ENCODE results near the gene EIF5.

DNA sequence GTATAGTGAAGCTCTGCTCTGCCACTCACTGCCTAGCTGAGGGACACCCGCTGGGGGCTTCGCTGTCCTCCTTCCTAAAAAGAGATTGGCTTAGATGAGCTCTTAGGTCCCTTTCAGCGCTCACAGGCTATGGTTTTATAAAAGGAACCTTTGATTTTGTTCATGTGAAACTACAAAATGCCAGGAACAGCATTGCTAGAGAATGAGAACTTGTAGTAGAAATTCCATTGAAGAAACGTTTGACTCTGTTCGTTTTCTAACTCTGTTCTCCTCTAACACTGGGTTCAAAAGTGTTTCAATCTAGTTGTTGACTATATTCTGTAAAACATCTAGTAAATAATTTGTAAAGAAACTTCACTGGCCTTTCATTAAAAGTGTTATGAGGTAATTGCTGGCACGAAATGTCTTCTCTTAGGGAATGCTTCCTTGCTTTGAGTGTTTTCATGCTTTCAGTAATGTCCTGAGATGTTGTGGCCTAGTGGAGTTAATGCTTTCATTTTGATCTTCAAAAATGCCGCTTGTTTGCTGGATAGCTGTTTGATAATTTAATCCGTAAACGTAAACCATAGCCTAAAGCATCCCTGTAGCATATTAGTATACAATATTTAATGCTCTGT lies 52.8 kb downstream of the EIF5 start:
- no peak for TF ChIP-seq POLR2A (IDR thresholded peaks at IDR 0.05)
- TF ChIP-seq, protein P1, sequence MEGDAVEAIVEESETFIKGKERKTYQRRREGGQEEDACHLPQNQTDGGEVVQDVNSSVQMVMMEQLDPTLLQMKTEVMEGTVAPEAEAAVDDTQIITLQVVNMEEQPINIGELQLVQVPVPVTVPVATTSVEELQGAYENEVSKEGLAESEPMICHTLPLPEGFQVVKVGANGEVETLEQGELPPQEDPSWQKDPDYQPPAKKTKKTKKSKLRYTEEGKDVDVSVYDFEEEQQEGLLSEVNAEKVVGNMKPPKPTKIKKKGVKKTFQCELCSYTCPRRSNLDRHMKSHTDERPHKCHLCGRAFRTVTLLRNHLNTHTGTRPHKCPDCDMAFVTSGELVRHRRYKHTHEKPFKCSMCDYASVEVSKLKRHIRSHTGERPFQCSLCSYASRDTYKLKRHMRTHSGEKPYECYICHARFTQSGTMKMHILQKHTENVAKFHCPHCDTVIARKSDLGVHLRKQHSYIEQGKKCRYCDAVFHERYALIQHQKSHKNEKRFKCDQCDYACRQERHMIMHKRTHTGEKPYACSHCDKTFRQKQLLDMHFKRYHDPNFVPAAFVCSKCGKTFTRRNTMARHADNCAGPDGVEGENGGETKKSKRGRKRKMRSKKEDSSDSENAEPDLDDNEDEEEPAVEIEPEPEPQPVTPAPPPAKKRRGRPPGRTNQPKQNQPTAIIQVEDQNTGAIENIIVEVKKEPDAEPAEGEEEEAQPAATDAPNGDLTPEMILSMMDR (IDR thresholded peaks at IDR 0.05): no peak
